GM18951 (cell line): Measurements from ENCODE around the gene MDH2.
"Not testable (repeated sequence)": the region's sequence is repeated elsewhere in the genome, so short reads cannot be mapped to it uniquely, and the experiment has no call there.

Experiments
- POLR2A ChIP-seq: IDR thresholded peaks from 4 replicates; pipeline ENCODE4 v1.6.1; 2011; ENCODE audit warnings: mild to moderate bottlenecking; ENCODE audit not compliant: insufficient read length, insufficient read depth; ENCODE audit errors: extremely low read depth
- in situ Hi-C: fragments of 300-500 bp; cut with MboI; formaldehyde crosslinking; loops from one replicate; pipeline ENCODE4 v1.12.0; 2022; ENCODE audit warnings: low sequenced_read_pairs, mixed read lengths, inconsistent platforms; ENCODE audit not compliant: unreplicated experiment

Gene MDH2

GRCh38 chr7:76071316-76072242, 23.7 kb downstream of the MDH2 start:
- TF ChIP-seq POLR2A = no peak
- in situ Hi-C loops = no loop called here

GRCh38 chr7:76072243-76073148, 24.6 kb downstream of the MDH2 start:
- TF ChIP-seq POLR2A = no peak
- in situ Hi-C loops = no loop called here

- no peak for TF ChIP-seq POLR2A
- in situ Hi-C loops = no loop called here
These were observed 25.6 kb downstream of the MDH2 start for GRCh38 chr7:76073335-76073990.

- no peak for TF ChIP-seq POLR2A
- in situ Hi-C loops = no loop called here
These were observed 26.5 kb downstream of the MDH2 start for GRCh38 chr7:76074306-76074971.

GRCh38 chr7:76074972-76075370, 27.1 kb downstream of the MDH2 start:
- TF ChIP-seq POLR2A = no peak
- in situ Hi-C loops = no loop called here

- in situ Hi-C loops = no loop called here
- TF ChIP-seq POLR2A = no peak
These were observed 29.1 kb downstream of the MDH2 start for GRCh38 chr7:76076995-76077394.

GRCh38 chr7:76077435-76077834, 29.5 kb downstream of the MDH2 start:
- no peak for TF ChIP-seq POLR2A
- in situ Hi-C loops = no loop called here

GRCh38 chr7:76080204-76080603, 32.3 kb downstream of the MDH2 start:
- no peak for TF ChIP-seq POLR2A
- in situ Hi-C loops = no loop called here

- in situ Hi-C loops = not testable (repeated sequence)
These were observed 36.2 kb downstream of the MDH2 start for GRCh38 chr7:76084115-76084514.

- TF ChIP-seq POLR2A = no peak
- in situ Hi-C loops = no loop called here
These were observed 38.2 kb downstream of the MDH2 start for GRCh38 chr7:76086070-76086469.

GRCh38 chr7:76087362-76087791, 39.5 kb downstream of the MDH2 start:
- in situ Hi-C loops = not testable (repeated sequence)

GRCh38 chr7:76089865-76090475, 42.1 kb downstream of the MDH2 start:
- in situ Hi-C loops = no loop called here
- no peak for TF ChIP-seq POLR2A

GRCh38 chr7:76091506-76091905, 43.6 kb downstream of the MDH2 start:
- in situ Hi-C loops = no loop called here
- no peak for TF ChIP-seq POLR2A

- in situ Hi-C loops = not testable (repeated sequence)
These were observed 45.6 kb downstream of the MDH2 start for GRCh38 chr7:76093531-76093930.

- in situ Hi-C loops = not testable (repeated sequence)
These were observed 46.4 kb downstream of the MDH2 start for GRCh38 chr7:76094326-76094725.
